Chondrocyte (in vitro differentiated cells): ENCODE measurements around the gene MSH6. TPM values are rescaled to one million over a fixed set of nuclear protein-coding genes. Genes with fewer than 3 reads are reported as not detected.

Experiments
- DNase-seq: peaks from one replicate; pipeline ENCODE4 v3.0.0; 2021; ENCODE audit warnings: mixed read lengths, low spot score
- H3K27ac Mint-ChIP-seq: one replicate; pipeline ENCODE4 v1.8.0; 2021; ENCODE audit warnings: mild to moderate bottlenecking, moderate library complexity, mixed read lengths; ENCODE audit not compliant: unreplicated experiment
- H3K27me3 Mint-ChIP-seq: 2 replicates; pipeline ENCODE4 v1.8.0; 2021; ENCODE audit warnings: low read depth, mixed read lengths
- H3K36me3 Mint-ChIP-seq: 2 replicates; pipeline ENCODE4 v1.8.0; 2021; ENCODE audit warnings: low read depth, mixed read lengths
- H3K4me1 Mint-ChIP-seq: 2 replicates; pipeline ENCODE4 v1.8.0; 2021; ENCODE audit warnings: low read depth, mild to moderate bottlenecking, mixed read lengths
- H3K4me3 Mint-ChIP-seq: one replicate; pipeline ENCODE4 v1.8.0; 2021; ENCODE audit warnings: mild to moderate bottlenecking, moderate library complexity, mixed read lengths; ENCODE audit not compliant: unreplicated experiment
- H3K9me3 Mint-ChIP-seq: 2 replicates; pipeline ENCODE4 v1.8.0; 2021; ENCODE audit warnings: low read depth, mixed read lengths
- total RNA-seq: library from RNA; stranded (reverse); gene quantifications from 3 replicates; pipeline ENCODE4 v1.2.1, GENCODE V29; 2021
- TF ChIP-seq, protein P1 (sequence below): fragments of 200-600 bp; sonication (generic); IDR thresholded peaks from 2 replicates; pipeline ENCODE4 v1.5.0; 2021; ENCODE audit warnings: antibody characterized with exemption, mild to moderate bottlenecking, moderate library complexity

MSH6 gene
- total RNA-seq, 1 donor from 2014 or later, result 53.4 TPM

GRCh38 chr2:47818777-47819176 lies 35.8 kb downstream of the MSH6 start:
- H3K4me1 Mint-ChIP-seq, result no peaks in the 10 kb centered on the region
- no peak overlapping the region for H3K27ac Mint-ChIP-seq
- no peaks in the 10 kb centered on the region for H3K9me3 Mint-ChIP-seq
- no peak overlapping the region for H3K4me3 Mint-ChIP-seq
- DNase-seq, result no peak
- TF ChIP-seq, protein P1, sequence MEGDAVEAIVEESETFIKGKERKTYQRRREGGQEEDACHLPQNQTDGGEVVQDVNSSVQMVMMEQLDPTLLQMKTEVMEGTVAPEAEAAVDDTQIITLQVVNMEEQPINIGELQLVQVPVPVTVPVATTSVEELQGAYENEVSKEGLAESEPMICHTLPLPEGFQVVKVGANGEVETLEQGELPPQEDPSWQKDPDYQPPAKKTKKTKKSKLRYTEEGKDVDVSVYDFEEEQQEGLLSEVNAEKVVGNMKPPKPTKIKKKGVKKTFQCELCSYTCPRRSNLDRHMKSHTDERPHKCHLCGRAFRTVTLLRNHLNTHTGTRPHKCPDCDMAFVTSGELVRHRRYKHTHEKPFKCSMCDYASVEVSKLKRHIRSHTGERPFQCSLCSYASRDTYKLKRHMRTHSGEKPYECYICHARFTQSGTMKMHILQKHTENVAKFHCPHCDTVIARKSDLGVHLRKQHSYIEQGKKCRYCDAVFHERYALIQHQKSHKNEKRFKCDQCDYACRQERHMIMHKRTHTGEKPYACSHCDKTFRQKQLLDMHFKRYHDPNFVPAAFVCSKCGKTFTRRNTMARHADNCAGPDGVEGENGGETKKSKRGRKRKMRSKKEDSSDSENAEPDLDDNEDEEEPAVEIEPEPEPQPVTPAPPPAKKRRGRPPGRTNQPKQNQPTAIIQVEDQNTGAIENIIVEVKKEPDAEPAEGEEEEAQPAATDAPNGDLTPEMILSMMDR, result no peak
- H3K27me3 Mint-ChIP-seq, result no peaks in the 10 kb centered on the region
- peaks cover 34% of the 10 kb centered on the region for H3K36me3 Mint-ChIP-seq

DNA sequence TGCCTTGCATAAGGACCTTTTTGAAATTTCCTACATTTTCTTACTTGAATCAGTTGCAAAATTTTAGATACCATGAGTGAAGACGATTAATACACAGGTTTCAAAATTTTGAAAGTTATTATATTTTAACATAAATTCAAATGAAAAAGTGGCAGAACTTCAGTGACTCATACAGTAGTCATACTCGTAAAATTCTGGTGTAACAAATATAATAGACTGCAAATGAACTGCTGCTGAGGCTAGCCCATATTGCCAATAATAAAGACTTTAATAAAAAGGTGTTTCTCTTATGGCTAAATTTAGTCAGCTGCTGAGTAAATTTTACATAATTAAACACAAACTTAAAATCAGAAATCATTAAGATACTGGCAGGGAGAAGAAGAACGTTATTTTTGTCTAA lies 36.9 kb downstream of the MSH6 start:
- no peak for DNase-seq
- Mint-ChIP-seq H3K27me3 (no peaks in the 10 kb centered on the region), H3K36me3 (peaks cover 28% of the 10 kb centered on the region)

GRCh38 chr2:47822518-47822917 lies 39.6 kb downstream of the MSH6 start:
- no peak for DNase-seq
- TF ChIP-seq, protein P1, result no peak
- peaks cover 18% of the 10 kb centered on the region for H3K36me3 Mint-ChIP-seq
- H3K4me1 Mint-ChIP-seq, result no peaks in the 10 kb centered on the region
- no peak overlapping the region for H3K27ac Mint-ChIP-seq
- no peaks in the 10 kb centered on the region for H3K9me3 Mint-ChIP-seq
- H3K27me3 Mint-ChIP-seq, result no peaks in the 10 kb centered on the region
- H3K4me3 Mint-ChIP-seq, result no peak overlapping the region

More for the DNA sequence above, 36.9 kb downstream of the MSH6 start:
- no peak overlapping the region for H3K4me3 Mint-ChIP-seq
- no peaks in the 10 kb centered on the region for H3K9me3 Mint-ChIP-seq
- H3K4me1 Mint-ChIP-seq, result no peaks in the 10 kb centered on the region
- no peak overlapping the region for H3K27ac Mint-ChIP-seq
- TF ChIP-seq, protein P1, result no peak

GRCh38 chr2:47833516-47833968 lies 50.6 kb downstream of the MSH6 start:
- no peaks in the 10 kb centered on the region for H3K4me1 Mint-ChIP-seq
- H3K4me3 Mint-ChIP-seq, result no peak overlapping the region
- no peaks in the 10 kb centered on the region for H3K9me3 Mint-ChIP-seq
- TF ChIP-seq, protein P1, result no peak
- no peak overlapping the region for H3K27ac Mint-ChIP-seq
- DNase-seq, result no peak
- no peaks in the 10 kb centered on the region for H3K27me3 Mint-ChIP-seq
- H3K36me3 Mint-ChIP-seq, result peaks cover 17% of the 10 kb centered on the region

- DNase-seq, result no peak
- H3K36me3 Mint-ChIP-seq, result peaks cover 11% of the 10 kb centered on the region
- H3K27me3 Mint-ChIP-seq, result no peaks in the 10 kb centered on the region
- no peak overlapping the region for H3K4me3 Mint-ChIP-seq
- TF ChIP-seq, protein P1, result no peak
- peaks cover 6% of the 10 kb centered on the region for H3K4me1 Mint-ChIP-seq
- no peak overlapping the region for H3K27ac Mint-ChIP-seq
- no peaks in the 10 kb centered on the region for H3K9me3 Mint-ChIP-seq
These were observed 55.3 kb downstream of the MSH6 start for GRCh38 chr2:47838249-47838648.
